DND-41 (cell line): Measurements from ENCODE around the gene CFAP77.

Experiments used
- ATAC-seq: fragments of 200-7000 bp; cut with Tn5 transposase; 3 replicates; pipeline ENCODE4 v1.9.1; 2021; ENCODE audit warnings: low read depth; ENCODE audit not compliant: insufficient read depth
- DNase-seq: peaks from one replicate; pipeline ENCODE4 v3.0.0-alpha.2; 2020
- H2AFZ ChIP-seq: 2 replicates; pipeline ENCODE4 v1.6.0; 2012; ENCODE audit warnings: low read depth, low read length
- H3K27ac ChIP-seq: 2 replicates; pipeline ENCODE4 v1.5.1; 2012; ENCODE audit warnings: low read length, inconsistent platforms
- H3K27me3 ChIP-seq: fragments of 200-600 bp; sonication (generic); 2 replicates; pipeline ENCODE4 v1.6.0; 2012; ENCODE audit warnings: low read length, mild to moderate bottlenecking, inconsistent platforms; ENCODE audit not compliant: insufficient read depth, poor library complexity
- H3K36me3 ChIP-seq: 2 replicates; pipeline ENCODE4 v1.5.1; 2012; ENCODE audit warnings: low read length, inconsistent platforms; ENCODE audit not compliant: insufficient read depth
- H3K4me1 ChIP-seq: 2 replicates; pipeline ENCODE4 v1.5.1; 2012; ENCODE audit warnings: mild to moderate bottlenecking, low read length; ENCODE audit not compliant: insufficient read depth
- H3K4me2 ChIP-seq: 2 replicates; pipeline ENCODE4 v1.6.0; 2012; ENCODE audit warnings: mild to moderate bottlenecking, moderate library complexity, low read length, inconsistent platforms; ENCODE audit not compliant: insufficient read depth
- H3K4me3 ChIP-seq, 2 experiments: fragments of 200-600 bp in 1 of 2; shearing (Covaris generic) in 1 of 2; 2 replicates each; pipeline ENCODE4 v1.5.1; 2012 to 2016; ENCODE audit warnings: inconsistent platforms in 2 of 2, low read length in 2 of 2, mild to moderate bottlenecking in 2 of 2, low read depth in 1 of 2, moderate library complexity in 1 of 2
- H3K79me2 ChIP-seq: 2 replicates; pipeline ENCODE4 v1.6.0; 2012; ENCODE audit warnings: low read length, inconsistent platforms; ENCODE audit not compliant: insufficient read depth
- H3K9ac ChIP-seq: 2 replicates; pipeline ENCODE4 v1.6.0; 2012; ENCODE audit warnings: low read depth, mild to moderate bottlenecking, inconsistent platforms, low read length, moderate library complexity
- H3K9me3 ChIP-seq: 2 replicates; pipeline ENCODE4 v1.5.1; 2012; ENCODE audit warnings: low read length, moderate library complexity, mild to moderate bottlenecking, inconsistent platforms; ENCODE audit not compliant: insufficient read depth, severe bottlenecking
- H4K20me1 ChIP-seq: 2 replicates; pipeline ENCODE4 v1.6.0; 2012; ENCODE audit warnings: low read length; ENCODE audit not compliant: insufficient read depth
- EZH2 ChIP-seq: IDR thresholded peaks from 3 replicates; pipeline ENCODE4 v1.6.1; 2012; ENCODE audit warnings: borderline replicate concordance, low read depth, mild to moderate bottlenecking, moderate library complexity, low read length, inconsistent platforms; ENCODE audit not compliant: severe bottlenecking
- TF ChIP-seq, protein P1 (sequence below): IDR thresholded peaks from 2 replicates; pipeline ENCODE4 v1.5.1; 2012; ENCODE audit warnings: borderline replicate concordance, low read length, moderate library complexity, mild to moderate bottlenecking; ENCODE audit not compliant: poor library complexity, severe bottlenecking; ENCODE audit errors: extremely low read depth

The CFAP77 gene

DNA sequence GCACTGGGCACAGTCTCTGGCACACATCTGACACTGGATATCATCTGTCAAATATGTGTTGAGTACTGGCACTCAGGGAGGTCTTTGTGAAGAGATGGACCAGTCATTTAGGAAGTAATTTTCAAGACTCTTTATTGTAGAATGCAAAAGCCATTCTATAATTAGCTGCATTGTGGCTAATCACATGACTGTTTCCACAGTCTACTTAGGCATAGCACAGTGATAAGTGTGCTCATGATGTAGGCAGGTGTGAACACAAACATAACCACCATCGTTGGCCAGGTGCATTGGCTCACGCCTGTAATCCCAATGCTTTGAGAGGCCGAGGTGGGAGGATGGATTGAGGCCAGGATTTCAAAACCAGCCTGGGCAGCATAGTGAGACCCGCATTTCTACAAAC is 62.2 kb downstream of the CFAP77 start:
- Histone ChIP-seq H2AFZ (no peak overlapping the region), H3K36me3 (no peaks in the 10 kb centered on the region), H3K9ac (no peak overlapping the region), H3K4me3 (no peak overlapping the region), H3K27ac (no peak overlapping the region), H3K9me3 (no peaks in the 10 kb centered on the region), H3K4me1 (no peaks in the 10 kb centered on the region), H3K27me3 (no peaks in the 10 kb centered on the region), H4K20me1 (no peaks in the 10 kb centered on the region), H3K4me2 (no peak overlapping the region), H3K79me2 (no peaks in the 10 kb centered on the region)
- TF ChIP-seq, protein P1, sequence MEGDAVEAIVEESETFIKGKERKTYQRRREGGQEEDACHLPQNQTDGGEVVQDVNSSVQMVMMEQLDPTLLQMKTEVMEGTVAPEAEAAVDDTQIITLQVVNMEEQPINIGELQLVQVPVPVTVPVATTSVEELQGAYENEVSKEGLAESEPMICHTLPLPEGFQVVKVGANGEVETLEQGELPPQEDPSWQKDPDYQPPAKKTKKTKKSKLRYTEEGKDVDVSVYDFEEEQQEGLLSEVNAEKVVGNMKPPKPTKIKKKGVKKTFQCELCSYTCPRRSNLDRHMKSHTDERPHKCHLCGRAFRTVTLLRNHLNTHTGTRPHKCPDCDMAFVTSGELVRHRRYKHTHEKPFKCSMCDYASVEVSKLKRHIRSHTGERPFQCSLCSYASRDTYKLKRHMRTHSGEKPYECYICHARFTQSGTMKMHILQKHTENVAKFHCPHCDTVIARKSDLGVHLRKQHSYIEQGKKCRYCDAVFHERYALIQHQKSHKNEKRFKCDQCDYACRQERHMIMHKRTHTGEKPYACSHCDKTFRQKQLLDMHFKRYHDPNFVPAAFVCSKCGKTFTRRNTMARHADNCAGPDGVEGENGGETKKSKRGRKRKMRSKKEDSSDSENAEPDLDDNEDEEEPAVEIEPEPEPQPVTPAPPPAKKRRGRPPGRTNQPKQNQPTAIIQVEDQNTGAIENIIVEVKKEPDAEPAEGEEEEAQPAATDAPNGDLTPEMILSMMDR, result no peak
- TF ChIP-seq EZH2, result no peak
- DNase-seq (no peak), ATAC-seq (no peak)

DNA sequence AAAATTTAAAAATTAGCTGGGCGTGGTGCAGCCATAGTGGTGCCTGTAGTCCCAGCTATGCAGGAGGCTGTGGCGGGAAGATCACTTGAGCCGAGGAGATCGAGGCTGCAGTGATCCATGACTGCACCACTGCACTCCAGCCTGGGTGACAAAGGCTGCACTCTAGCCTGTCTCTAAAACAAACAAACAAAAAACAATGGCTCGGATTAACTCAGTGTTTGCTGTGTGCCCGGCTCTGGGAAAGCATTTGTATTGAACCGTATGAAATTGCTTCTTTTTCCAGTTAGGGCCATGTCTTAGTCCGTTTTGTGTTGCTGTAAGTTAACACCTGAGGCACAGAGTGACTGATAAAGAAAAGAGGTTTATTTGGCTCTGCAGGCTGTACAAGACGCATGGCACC is 62.6 kb downstream of the CFAP77 start:
- Histone ChIP-seq H3K36me3 (no peaks in the 10 kb centered on the region), H3K27me3 (no peaks in the 10 kb centered on the region), H3K27ac (no peak overlapping the region), H3K79me2 (no peaks in the 10 kb centered on the region), H3K4me1 (no peaks in the 10 kb centered on the region), H3K4me2 (no peak overlapping the region), H4K20me1 (no peaks in the 10 kb centered on the region), H2AFZ (no peak overlapping the region), H3K4me3 (no peak overlapping the region), H3K9ac (no peak overlapping the region), H3K9me3 (no peaks in the 10 kb centered on the region)
- TF ChIP-seq, protein P1, result no peak
- TF ChIP-seq EZH2, result no peak
- ATAC-seq (no peak), DNase-seq (no peak)

DNA sequence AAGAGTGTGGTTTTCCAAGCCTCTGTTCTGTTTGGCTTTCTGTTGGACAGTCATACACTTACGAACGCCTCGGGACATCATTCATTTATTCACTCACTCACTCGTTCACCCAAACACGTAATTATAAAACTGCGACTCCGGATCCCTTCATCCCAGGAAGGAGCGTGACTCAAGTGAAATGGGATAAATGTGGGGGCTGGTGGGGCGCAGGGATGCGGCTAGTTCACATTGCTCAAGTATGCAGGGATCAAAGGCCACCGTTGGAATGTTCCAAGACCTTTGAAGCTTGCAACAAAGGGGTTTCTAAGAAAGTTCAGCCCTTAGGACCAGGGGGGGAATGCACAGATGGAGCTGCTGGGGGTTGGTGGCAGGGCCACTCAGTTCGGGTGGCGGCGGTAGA is 64.2 kb downstream of the CFAP77 start:
- H3K9me3 ChIP-seq, result no peaks in the 10 kb centered on the region
- DNase-seq, result no peak

More for the DNA sequence above, 64.2 kb downstream of the CFAP77 start:
- no peaks in the 10 kb centered on the region for H3K79me2 ChIP-seq
- TF ChIP-seq, protein P1, result no peak
- TF ChIP-seq EZH2, result no peak
- no peak overlapping the region for H2AFZ ChIP-seq
- H3K4me2 ChIP-seq, result no peak overlapping the region
- no peak for ATAC-seq
- no peak overlapping the region for H3K4me3 ChIP-seq
- H3K27ac ChIP-seq, result no peak overlapping the region
- no peaks in the 10 kb centered on the region for H4K20me1 ChIP-seq
- no peak overlapping the region for H3K9ac ChIP-seq
- no peaks in the 10 kb centered on the region for H3K36me3 ChIP-seq
- no peaks in the 10 kb centered on the region for H3K4me1 ChIP-seq
- H3K27me3 ChIP-seq, result no peaks in the 10 kb centered on the region
